ENCODE data around the gene BRSK1.

DNA sequence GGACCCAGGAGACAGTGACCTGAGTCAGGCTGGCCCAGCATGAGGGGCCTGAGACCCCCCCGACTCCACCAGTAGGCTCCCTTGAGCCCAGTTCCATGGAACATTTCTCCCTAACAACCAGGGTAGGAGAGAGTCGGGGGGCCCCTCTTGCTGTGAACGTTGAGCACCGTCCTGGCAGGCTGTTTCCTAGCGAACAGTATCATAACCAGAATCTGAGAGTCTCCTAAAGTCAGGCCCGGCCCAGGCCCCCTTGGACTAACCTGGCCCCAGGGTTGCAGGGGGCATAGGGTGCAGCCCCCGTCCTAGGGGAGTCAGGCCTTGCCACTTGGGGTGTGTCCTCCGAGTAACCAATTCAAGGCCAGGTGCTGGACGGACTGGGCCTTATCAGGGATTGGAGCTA is 27.6 kb downstream of the BRSK1 start:
- TF ChIP-seq ZNF274 (IDR thresholded peaks at IDR 0.05; ENCODE audit: low read depth, low read length) (no peak), YY1 (IDR thresholded peaks at IDR 0.05; ENCODE audit: insufficient read depth, insufficient read length) (no peak)
